Progenitor cell of endocrine pancreas (in vitro differentiated cells): ENCODE data around the gene AMTN. TPM values are rescaled to one million over a fixed set of nuclear protein-coding genes. Genes with fewer than 3 reads are reported as not detected.
"Not testable (repeated sequence)": the region's sequence is repeated elsewhere in the genome, so short reads cannot be mapped to it uniquely, and the experiment has no call there.

Experiments
- DNase-seq: peaks from one replicate; pipeline ENCODE4 v3.0.0; 2021; ENCODE audit warnings: low spot score; ENCODE audit not compliant: unreplicated experiment
- H3K27ac Mint-ChIP-seq: 2 replicates; pipeline ENCODE4 v1.8.0; 2021; ENCODE audit warnings: mild to moderate bottlenecking, moderate library complexity, mixed read lengths
- H3K27me3 Mint-ChIP-seq: 2 replicates; pipeline ENCODE4 v1.8.0; 2021; ENCODE audit warnings: mixed read lengths
- H3K36me3 Mint-ChIP-seq: 2 replicates; pipeline ENCODE4 v1.8.0; 2022; ENCODE audit warnings: mixed read lengths; ENCODE audit not compliant: insufficient read depth
- H3K4me1 Mint-ChIP-seq: 2 replicates; pipeline ENCODE4 v1.8.0; 2021; ENCODE audit warnings: low read depth, mixed read lengths
- H3K4me3 Mint-ChIP-seq: 2 replicates; pipeline ENCODE4 v1.8.0; 2021; ENCODE audit warnings: low read depth, mild to moderate bottlenecking, moderate library complexity, mixed read lengths
- H3K9me3 Mint-ChIP-seq: 2 replicates; pipeline ENCODE4 v1.8.0; 2021; ENCODE audit warnings: low read depth, mixed read lengths
- long read RNA-seq: library from polyadenylated mRNA; unstranded; transcript quantifications from one replicate; pipeline ENCODE4 v2.0.0, GENCODE V29; 2020
- total RNA-seq: library from RNA; stranded (reverse); gene quantifications from 2 replicates; pipeline ENCODE4 v1.2.1, GENCODE V29; 2021
- TF ChIP-seq, protein P1 (sequence below): fragments of 200-600 bp; sonication (generic); IDR thresholded peaks from one replicate; pipeline ENCODE4 v1.5.0; 2021; ENCODE audit warnings: antibody characterized with exemption, mild to moderate bottlenecking; ENCODE audit not compliant: unreplicated experiment

The AMTN gene, protein sequence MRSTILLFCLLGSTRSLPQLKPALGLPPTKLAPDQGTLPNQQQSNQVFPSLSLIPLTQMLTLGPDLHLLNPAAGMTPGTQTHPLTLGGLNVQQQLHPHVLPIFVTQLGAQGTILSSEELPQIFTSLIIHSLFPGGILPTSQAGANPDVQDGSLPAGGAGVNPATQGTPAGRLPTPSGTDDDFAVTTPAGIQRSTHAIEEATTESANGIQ
- not detected in 2 replicates for total RNA-seq
- long read RNA-seq: 0 reads

DNA sequence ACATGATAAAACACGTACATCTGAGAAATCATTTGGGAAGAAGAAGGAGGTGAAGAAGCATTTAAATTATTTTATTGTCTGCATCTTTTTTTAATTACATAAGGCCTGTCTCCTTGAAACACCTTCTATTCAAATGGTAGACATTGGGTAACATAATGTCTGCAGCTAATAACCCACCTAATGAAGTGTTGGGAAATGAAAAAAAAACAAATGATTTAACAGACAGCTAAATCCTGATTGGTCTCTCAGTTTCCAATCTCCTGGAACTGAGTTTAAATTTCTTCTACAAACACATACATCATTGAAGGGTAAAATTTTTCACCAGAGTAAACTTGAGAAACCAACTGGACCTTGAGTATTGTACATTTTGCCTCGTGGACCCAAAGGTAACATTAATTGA lies at the start of gene AMTN:
AMTN (plus strand) TSS at position 301 of the 400 bp plus-strand sequence. CDS start 209 bp downstream, outside the sequence.
- no peak within 1 kb of the TSS for H3K4me3 Mint-ChIP-seq
- peaks cover 7% of the 10 kb centered on the region for H3K4me1 Mint-ChIP-seq
- DNase-seq: no peak
- H3K27me3 Mint-ChIP-seq: peaks cover 1% of the 10 kb centered on the region
- TF ChIP-seq, protein P1, sequence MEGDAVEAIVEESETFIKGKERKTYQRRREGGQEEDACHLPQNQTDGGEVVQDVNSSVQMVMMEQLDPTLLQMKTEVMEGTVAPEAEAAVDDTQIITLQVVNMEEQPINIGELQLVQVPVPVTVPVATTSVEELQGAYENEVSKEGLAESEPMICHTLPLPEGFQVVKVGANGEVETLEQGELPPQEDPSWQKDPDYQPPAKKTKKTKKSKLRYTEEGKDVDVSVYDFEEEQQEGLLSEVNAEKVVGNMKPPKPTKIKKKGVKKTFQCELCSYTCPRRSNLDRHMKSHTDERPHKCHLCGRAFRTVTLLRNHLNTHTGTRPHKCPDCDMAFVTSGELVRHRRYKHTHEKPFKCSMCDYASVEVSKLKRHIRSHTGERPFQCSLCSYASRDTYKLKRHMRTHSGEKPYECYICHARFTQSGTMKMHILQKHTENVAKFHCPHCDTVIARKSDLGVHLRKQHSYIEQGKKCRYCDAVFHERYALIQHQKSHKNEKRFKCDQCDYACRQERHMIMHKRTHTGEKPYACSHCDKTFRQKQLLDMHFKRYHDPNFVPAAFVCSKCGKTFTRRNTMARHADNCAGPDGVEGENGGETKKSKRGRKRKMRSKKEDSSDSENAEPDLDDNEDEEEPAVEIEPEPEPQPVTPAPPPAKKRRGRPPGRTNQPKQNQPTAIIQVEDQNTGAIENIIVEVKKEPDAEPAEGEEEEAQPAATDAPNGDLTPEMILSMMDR: no peak
- peaks cover 3% of the 10 kb centered on the region for H3K9me3 Mint-ChIP-seq
- no peaks in the 10 kb centered on the region for H3K36me3 Mint-ChIP-seq
- H3K27ac Mint-ChIP-seq: no peak within 1 kb of the TSS

DNA sequence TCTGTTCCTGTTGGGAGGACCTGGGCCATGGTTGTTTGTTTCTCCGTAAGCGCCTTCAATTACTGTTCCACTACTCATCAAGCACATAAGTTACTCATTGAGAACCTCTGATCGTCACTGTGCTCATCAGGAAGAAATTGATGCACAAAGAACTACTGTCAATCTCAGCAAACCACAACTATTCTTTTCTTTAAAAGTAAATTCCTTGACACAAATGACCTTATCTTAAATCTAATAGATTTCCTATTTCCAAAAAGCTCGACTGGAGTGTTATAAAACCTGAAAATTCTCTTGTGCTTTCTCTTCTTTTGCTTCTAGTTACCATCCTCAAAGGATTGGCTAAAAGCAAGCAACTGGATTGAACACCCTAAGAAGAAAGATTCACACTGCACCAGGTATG lies 46.5 kb upstream of the AMTN start, which contains the start of gene MUC7:
MUC7 (plus strand) TSS at position 301 of the 400 bp plus-strand sequence. CDS start 1,825 bp downstream, outside the sequence.
- no peak within 1 kb of the TSS for H3K27ac Mint-ChIP-seq
- H3K9me3 Mint-ChIP-seq: peaks cover 14% of the 10 kb centered on the region
- H3K4me1 Mint-ChIP-seq: no peaks in the 10 kb centered on the region
- TF ChIP-seq, protein P1: no peak
- no peaks in the 10 kb centered on the region for H3K36me3 Mint-ChIP-seq
- DNase-seq: no peak
- no peak within 1 kb of the TSS for H3K4me3 Mint-ChIP-seq
- no peaks in the 10 kb centered on the region for H3K27me3 Mint-ChIP-seq

DNA sequence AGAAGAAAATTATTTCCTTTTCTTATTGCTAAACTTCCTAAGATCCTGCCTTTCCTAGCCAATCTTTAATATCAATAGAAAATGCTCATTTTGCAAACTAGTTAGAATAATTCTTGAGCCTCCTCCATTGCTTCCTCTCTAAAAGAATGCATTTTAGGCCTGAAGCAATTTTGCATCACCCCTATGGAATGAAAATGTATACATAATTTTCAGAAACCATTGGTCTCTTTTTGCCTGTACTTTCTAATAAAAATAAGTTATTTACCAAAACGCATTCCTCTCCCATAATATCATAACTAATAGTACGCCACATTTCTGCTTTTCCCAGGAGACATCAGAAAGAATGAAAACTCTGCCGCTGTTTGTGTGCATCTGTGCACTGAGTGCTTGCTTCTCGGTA lies 44.7 kb upstream of the AMTN start:
- Mint-ChIP-seq H3K4me3 (no peak overlapping the region), H3K9me3 (peaks cover 6% of the 10 kb centered on the region), H3K36me3 (no peaks in the 10 kb centered on the region), H3K4me1 (no peaks in the 10 kb centered on the region), H3K27ac (no peak overlapping the region), H3K27me3 (no peaks in the 10 kb centered on the region)
- DNase-seq: no peak
- TF ChIP-seq, protein P1: no peak

DNA sequence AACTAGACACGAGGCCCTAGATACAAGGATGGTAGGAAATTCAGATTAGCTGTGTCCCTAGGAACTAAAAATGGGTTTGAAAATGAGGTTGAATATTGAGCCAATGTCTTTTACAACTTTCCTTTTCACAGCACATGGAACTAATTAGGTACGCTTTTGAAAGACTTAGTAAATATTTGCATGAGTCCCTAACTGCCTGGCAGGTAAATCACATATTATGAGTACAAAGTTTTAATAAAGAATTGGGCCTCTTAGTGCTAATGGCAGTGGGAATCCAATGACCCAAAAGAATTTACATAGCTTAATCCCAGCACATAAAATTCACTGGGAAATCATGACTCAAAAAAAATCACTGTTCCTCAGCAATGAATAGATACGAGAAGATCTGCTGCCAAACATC lies 29.6 kb upstream of the AMTN start:
- TF ChIP-seq, protein P1: no peak
- Mint-ChIP-seq H3K36me3 (no peaks in the 10 kb centered on the region), H3K27me3 (no peaks in the 10 kb centered on the region), H3K4me3 (no peak overlapping the region), H3K4me1 (peaks cover 7% of the 10 kb centered on the region), H3K27ac (no peak overlapping the region), H3K9me3 (no peaks in the 10 kb centered on the region)
- DNase-seq: no peak

DNA sequence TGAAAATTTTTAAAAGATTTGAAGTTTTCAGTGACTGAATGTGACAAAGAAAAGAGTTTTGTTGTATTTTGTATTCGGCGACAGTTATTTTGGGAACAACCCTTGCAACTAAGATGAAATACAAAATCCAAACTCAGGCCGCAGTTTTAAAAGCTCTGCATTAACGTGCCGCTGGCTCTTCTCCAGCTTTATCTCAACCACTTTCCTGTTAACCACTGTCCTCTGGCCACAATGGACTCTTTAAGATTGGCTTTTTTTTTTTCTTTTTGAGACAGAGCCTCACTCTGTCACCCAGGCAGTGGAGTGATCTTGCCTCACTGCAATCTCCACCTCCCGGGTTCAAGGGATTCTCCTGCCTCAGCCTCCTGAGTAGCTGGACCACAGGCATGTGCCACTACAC lies 22.1 kb upstream of the AMTN start:
- peaks cover 2% of the 10 kb centered on the region for H3K4me1 Mint-ChIP-seq
- H3K27ac Mint-ChIP-seq: no peak overlapping the region
- H3K27me3 Mint-ChIP-seq: no peaks in the 10 kb centered on the region
- TF ChIP-seq, protein P1: no peak
- DNase-seq: no peak
- H3K9me3 Mint-ChIP-seq: peaks cover 5% of the 10 kb centered on the region
- no peak overlapping the region for H3K4me3 Mint-ChIP-seq
- H3K36me3 Mint-ChIP-seq: no peaks in the 10 kb centered on the region

DNA sequence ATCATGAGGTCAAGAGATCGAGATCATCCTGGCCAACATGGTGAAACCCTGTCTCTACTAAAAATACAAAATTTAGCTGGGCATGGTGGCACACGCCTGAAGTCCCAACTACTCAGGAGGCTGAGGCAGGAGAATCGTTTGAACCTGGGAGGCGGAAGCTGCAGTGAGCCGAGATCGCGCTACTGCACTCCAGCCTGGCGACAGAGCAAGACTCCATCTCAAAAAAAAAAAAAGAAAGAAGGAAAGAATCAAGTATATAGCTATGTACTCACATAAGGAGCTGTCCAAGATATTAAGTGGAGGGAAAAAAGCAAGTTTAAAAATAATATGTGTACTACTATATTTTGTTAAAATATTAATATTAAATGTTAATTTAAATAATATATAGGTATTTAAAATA lies 16.5 kb upstream of the AMTN start:
- H3K4me3 Mint-ChIP-seq, H3K4me1 Mint-ChIP-seq, H3K27ac Mint-ChIP-seq, H3K27me3 Mint-ChIP-seq, DNase-seq, H3K36me3 Mint-ChIP-seq, H3K9me3 Mint-ChIP-seq: not testable (repeated sequence)
